DND-41 (cell line): ENCODE results near the gene FAM120AOS.

ENCODE experiments used
- ATAC-seq: fragments of 200-7000 bp; cut with Tn5 transposase; 3 replicates; pipeline ENCODE4 v1.9.1; 2021; ENCODE audit warnings: low read depth; ENCODE audit not compliant: insufficient read depth
- DNase-seq: peaks from one replicate; pipeline ENCODE4 v3.0.0-alpha.2; 2020
- H2AFZ ChIP-seq: 2 replicates; pipeline ENCODE4 v1.6.0; 2012; ENCODE audit warnings: low read depth, low read length
- H3K27ac ChIP-seq: 2 replicates; pipeline ENCODE4 v1.5.1; 2012; ENCODE audit warnings: low read length, inconsistent platforms
- H3K27me3 ChIP-seq: fragments of 200-600 bp; sonication (generic); 2 replicates; pipeline ENCODE4 v1.6.0; 2012; ENCODE audit warnings: low read length, mild to moderate bottlenecking, inconsistent platforms; ENCODE audit not compliant: insufficient read depth, poor library complexity
- H3K36me3 ChIP-seq: 2 replicates; pipeline ENCODE4 v1.5.1; 2012; ENCODE audit warnings: low read length, inconsistent platforms; ENCODE audit not compliant: insufficient read depth
- H3K4me1 ChIP-seq: 2 replicates; pipeline ENCODE4 v1.5.1; 2012; ENCODE audit warnings: mild to moderate bottlenecking, low read length; ENCODE audit not compliant: insufficient read depth
- H3K4me2 ChIP-seq: 2 replicates; pipeline ENCODE4 v1.6.0; 2012; ENCODE audit warnings: mild to moderate bottlenecking, moderate library complexity, low read length, inconsistent platforms; ENCODE audit not compliant: insufficient read depth
- H3K4me3 ChIP-seq, 2 experiments: fragments of 200-600 bp in 1 of 2; shearing (Covaris generic) in 1 of 2; 2 replicates each; pipeline ENCODE4 v1.5.1; 2012 to 2016; ENCODE audit warnings: inconsistent platforms in 2 of 2, low read length in 2 of 2, mild to moderate bottlenecking in 2 of 2, low read depth in 1 of 2, moderate library complexity in 1 of 2
- H3K79me2 ChIP-seq: 2 replicates; pipeline ENCODE4 v1.6.0; 2012; ENCODE audit warnings: low read length, inconsistent platforms; ENCODE audit not compliant: insufficient read depth
- H3K9ac ChIP-seq: 2 replicates; pipeline ENCODE4 v1.6.0; 2012; ENCODE audit warnings: low read depth, mild to moderate bottlenecking, inconsistent platforms, low read length, moderate library complexity
- H3K9me3 ChIP-seq: 2 replicates; pipeline ENCODE4 v1.5.1; 2012; ENCODE audit warnings: low read length, moderate library complexity, mild to moderate bottlenecking, inconsistent platforms; ENCODE audit not compliant: insufficient read depth, severe bottlenecking
- H4K20me1 ChIP-seq: 2 replicates; pipeline ENCODE4 v1.6.0; 2012; ENCODE audit warnings: low read length; ENCODE audit not compliant: insufficient read depth
- EZH2 ChIP-seq: IDR thresholded peaks from 3 replicates; pipeline ENCODE4 v1.6.1; 2012; ENCODE audit warnings: borderline replicate concordance, low read depth, mild to moderate bottlenecking, moderate library complexity, low read length, inconsistent platforms; ENCODE audit not compliant: severe bottlenecking
- TF ChIP-seq, protein P1 (sequence below): IDR thresholded peaks from 2 replicates; pipeline ENCODE4 v1.5.1; 2012; ENCODE audit warnings: borderline replicate concordance, low read length, moderate library complexity, mild to moderate bottlenecking; ENCODE audit not compliant: poor library complexity, severe bottlenecking; ENCODE audit errors: extremely low read depth

The FAM120AOS gene

DNA sequence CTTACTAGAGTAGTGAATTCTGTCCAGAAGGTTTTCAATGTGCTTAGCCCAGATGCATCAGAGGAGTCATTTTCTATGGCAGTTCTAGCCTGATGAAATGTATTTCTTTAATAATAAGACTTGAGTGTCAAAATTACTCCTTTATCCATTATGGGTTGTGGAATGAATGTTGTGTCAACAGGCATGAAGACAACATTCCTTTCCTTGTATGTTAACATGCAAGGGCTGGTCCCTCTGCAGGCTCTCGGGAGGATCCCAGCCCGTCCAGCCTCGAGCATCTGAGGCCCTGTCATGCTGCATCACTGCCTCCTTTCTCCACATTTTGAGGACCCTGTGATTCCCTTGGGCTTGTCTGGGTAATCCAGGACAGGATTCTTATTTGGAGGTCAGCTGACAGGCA, 42.9 kb upstream of the FAM120AOS start:
- TF ChIP-seq EZH2, result no peak
- TF ChIP-seq, protein P1, sequence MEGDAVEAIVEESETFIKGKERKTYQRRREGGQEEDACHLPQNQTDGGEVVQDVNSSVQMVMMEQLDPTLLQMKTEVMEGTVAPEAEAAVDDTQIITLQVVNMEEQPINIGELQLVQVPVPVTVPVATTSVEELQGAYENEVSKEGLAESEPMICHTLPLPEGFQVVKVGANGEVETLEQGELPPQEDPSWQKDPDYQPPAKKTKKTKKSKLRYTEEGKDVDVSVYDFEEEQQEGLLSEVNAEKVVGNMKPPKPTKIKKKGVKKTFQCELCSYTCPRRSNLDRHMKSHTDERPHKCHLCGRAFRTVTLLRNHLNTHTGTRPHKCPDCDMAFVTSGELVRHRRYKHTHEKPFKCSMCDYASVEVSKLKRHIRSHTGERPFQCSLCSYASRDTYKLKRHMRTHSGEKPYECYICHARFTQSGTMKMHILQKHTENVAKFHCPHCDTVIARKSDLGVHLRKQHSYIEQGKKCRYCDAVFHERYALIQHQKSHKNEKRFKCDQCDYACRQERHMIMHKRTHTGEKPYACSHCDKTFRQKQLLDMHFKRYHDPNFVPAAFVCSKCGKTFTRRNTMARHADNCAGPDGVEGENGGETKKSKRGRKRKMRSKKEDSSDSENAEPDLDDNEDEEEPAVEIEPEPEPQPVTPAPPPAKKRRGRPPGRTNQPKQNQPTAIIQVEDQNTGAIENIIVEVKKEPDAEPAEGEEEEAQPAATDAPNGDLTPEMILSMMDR, result no peak
- Histone ChIP-seq H4K20me1 (peaks cover 16% of the 10 kb centered on the region), H3K27ac (no peak overlapping the region; the same call in 1 of the 2 replicates), H3K4me1 (peaks cover 27% of the 10 kb centered on the region), H3K4me3 (no peak overlapping the region), H3K27me3 (no peaks in the 10 kb centered on the region), H3K4me2 (no peak overlapping the region), H3K9me3 (no peaks in the 10 kb centered on the region), H3K9ac (no peak overlapping the region), H2AFZ (no peak overlapping the region), H3K36me3 (peaks cover 92% of the 10 kb centered on the region), H3K79me2 (peaks cover 63% of the 10 kb centered on the region)
- DNase-seq (no peak), ATAC-seq (no peak)

DNA sequence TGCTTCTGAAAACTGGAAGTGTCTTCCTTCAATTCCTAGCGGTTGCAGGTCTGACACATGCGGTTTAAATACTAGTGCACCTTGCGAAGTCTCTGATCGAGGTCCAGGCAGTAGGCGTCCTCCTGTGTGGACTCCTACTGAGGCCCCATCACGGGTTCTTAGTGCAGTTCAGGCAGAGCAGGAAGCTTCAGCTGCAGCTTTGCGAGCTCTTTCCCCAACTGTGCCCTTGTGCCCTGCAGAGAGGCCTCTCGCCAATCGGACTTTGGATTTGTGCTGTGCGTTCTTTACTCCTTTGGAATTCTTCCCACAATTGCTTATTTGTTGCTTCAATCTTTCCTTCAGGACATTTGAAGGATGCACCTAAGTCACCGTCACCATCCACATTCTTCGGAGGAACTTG, 40.6 kb upstream of the FAM120AOS start:
- no peak for ATAC-seq

DNA sequence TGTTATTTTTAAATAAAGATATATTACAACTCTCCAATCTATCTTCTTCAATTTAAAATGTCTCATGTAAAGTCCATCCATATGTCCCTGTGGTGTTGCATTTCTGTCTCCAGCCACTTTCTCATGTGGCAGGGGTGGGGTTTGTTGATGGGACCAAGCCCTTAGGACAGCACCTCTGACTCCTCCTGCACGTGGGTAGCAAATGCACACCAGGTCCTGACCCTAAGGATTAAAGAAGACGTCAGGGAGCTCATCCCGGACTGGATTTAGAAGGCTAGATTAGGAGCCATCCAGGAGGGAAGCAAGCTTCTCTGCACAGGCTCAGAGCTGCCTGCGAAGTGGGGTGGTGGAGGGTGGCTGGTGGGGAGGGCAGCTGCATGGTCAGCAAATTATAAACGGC, 38.9 kb upstream of the FAM120AOS start:
- no peak overlapping the region for H3K27ac ChIP-seq
- no peak for DNase-seq

More for the DNA sequence above, 40.6 kb upstream of the FAM120AOS start:
- Histone ChIP-seq H3K79me2 (peaks cover 69% of the 10 kb centered on the region), H2AFZ (no peak overlapping the region), H3K27me3 (no peaks in the 10 kb centered on the region), H3K27ac (no peak overlapping the region), H3K9me3 (no peaks in the 10 kb centered on the region), H4K20me1 (peaks cover 34% of the 10 kb centered on the region), H3K9ac (no peak overlapping the region), H3K4me2 (no peak overlapping the region), H3K4me1 (peaks cover 7% of the 10 kb centered on the region), H3K4me3 (no peak overlapping the region), H3K36me3 (peaks cover 89% of the 10 kb centered on the region)
- no peak for DNase-seq
- no peak for TF ChIP-seq EZH2
- TF ChIP-seq, protein P1, result no peak

More for the DNA sequence above, 38.9 kb upstream of the FAM120AOS start:
- Histone ChIP-seq H3K79me2 (peaks cover 85% of the 10 kb centered on the region), H3K27me3 (no peaks in the 10 kb centered on the region), H4K20me1 (peaks cover 42% of the 10 kb centered on the region), H2AFZ (no peak overlapping the region), H3K4me3 (no peak overlapping the region), H3K4me2 (no peak overlapping the region), H3K9me3 (no peaks in the 10 kb centered on the region), H3K36me3 (peaks cover 88% of the 10 kb centered on the region), H3K9ac (no peak overlapping the region), H3K4me1 (no peaks in the 10 kb centered on the region; the same call in none of the 2 replicates)
- ATAC-seq, result no peak
- TF ChIP-seq, protein P1, result no peak
- TF ChIP-seq EZH2, result no peak
